Measurements from ENCODE around the gene STMND1. TPM values are rescaled to one million over a fixed set of nuclear protein-coding genes. Genes with fewer than 3 reads are reported as not detected.

The STMND1 gene
- total RNA-seq, 2 experiments from 2014 or later = not detected

DNA sequence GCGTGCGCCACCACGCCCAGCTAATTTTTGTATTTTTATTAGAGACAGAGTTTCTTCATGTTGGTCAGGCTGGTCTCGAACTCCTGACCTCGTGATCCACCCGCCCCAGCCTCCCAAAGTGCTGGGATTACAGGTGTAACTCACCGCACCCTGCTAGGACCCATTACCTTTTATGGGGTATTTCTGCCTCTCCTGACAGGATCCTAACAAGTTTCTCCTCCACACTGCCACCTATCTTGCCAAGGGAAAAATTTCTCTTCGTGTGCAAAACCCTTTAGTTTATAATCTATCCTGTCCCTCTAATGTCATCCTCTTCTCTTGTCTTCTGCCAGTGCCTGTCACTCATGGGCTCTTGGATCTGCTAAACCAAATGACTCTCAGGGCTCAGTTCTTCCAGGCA, 1.9 kb downstream of the STMND1 start:
- H3K27ac Mint-ChIP-seq = no peak overlapping the region
- ChIA-PET CTCF (no interaction called here), POLR2A (no interaction called here)
- H3K4me1 Mint-ChIP-seq = peaks cover 1% of the 10 kb centered on the region
- H3K9me3 Mint-ChIP-seq = no peaks in the 10 kb centered on the region
- H3K27me3 Mint-ChIP-seq = peaks cover 44% of the 10 kb centered on the region
- H3K36me3 Mint-ChIP-seq (ENCODE audit: low read depth) = no peaks in the 10 kb centered on the region
- no peak overlapping the region for H3K4me3 Mint-ChIP-seq
- no peak for DNase-seq

DNA sequence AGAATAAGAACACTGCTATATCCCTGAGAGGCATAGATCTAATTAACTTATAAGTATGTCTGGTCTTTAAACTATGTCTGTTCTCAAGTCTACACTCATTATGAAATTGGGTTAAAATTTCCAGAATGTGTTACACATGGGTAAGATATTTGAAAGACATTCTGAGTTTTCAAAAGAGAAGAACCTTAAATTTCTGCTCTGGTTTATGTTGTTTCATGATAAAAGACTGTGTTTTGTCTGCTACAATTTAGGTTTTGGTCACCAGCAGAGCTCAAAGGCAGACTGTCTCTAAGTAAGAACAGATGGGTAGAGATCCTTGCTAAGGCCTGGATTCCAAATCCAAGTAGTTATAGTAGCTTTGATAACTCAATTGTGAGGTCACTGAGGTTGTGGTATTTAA, 6.0 kb downstream of the STMND1 start:
- ChIA-PET CTCF (no interaction called here), POLR2A (no interaction called here)
- no peaks in the 10 kb centered on the region for H3K9me3 Mint-ChIP-seq
- no peak for DNase-seq
- no peak overlapping the region for H3K4me3 Mint-ChIP-seq
- no peaks in the 10 kb centered on the region for H3K4me1 Mint-ChIP-seq
- no peak overlapping the region for H3K27ac Mint-ChIP-seq
- peaks cover 18% of the 10 kb centered on the region for H3K27me3 Mint-ChIP-seq
- H3K36me3 Mint-ChIP-seq (ENCODE audit: low read depth) = no peaks in the 10 kb centered on the region

DNA sequence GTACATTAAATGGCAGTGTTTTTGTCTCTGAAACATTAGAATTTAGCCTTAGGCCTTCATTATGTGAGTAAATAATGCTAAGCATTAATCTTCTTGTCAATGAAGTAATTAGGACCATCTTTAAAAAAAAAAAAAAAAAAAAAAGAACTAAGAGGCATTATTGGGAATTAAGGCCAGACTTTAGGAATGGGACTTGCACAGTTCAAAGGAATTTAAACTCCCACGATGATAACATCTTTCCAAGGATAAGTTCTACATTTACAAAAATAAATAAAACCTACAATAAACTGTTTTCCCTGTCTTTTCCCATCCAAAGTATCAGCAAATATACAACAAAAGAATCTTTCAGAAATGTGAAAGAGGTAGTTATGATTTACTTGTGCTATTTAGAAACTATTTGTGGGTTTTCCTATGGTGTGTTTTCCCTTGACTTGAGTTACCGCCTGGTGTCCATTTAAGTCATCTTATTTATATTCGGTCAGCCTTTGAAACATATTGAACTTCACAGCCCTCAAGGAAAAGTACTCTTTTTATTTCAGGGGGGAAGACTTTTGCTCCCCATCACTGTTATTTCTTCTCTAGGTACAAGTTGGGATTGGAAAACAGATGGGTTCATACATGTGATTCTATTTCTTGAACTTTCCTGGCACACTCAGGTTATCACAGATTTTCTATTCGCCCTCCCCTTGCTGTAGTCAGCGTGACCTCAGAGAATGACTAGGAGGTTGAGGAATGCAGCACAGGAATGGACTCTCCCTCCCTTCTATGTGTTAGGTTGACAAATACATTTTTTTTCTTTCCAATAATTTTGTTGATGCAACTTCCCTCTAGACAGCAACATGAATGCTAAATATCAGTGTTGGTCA, 13.6 kb downstream of the STMND1 start:
- ChIA-PET CTCF (no interaction called here), POLR2A (no interaction called here)
- no peak for DNase-seq
- Mint-ChIP-seq H3K36me3 (ENCODE audit: low read depth) (no peaks in the 10 kb centered on the region), H3K4me3 (no peak overlapping the region), H3K27me3 (peaks cover 5% of the 10 kb centered on the region), H3K9me3 (no peaks in the 10 kb centered on the region), H3K27ac (no peak overlapping the region), H3K4me1 (no peaks in the 10 kb centered on the region)

DNA sequence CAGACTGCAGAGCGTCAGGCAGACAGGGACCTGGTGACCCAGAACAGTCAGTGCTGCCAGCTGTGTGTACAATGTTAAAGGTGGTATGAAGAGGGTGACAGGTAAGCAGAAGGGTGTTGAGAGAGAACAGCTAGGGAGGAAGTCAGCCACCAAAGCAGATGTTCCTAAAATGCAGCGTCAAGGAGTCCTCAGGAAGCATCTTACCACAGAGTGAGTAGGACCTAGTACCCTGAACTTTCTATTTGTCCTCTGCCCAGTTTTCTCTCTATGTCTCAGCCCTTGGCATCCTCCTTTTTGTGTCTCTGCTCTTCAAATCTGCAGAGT, 14.2 kb downstream of the STMND1 start:
- DNase-seq = no peak
- Mint-ChIP-seq H3K36me3 (ENCODE audit: low read depth) (no peaks in the 10 kb centered on the region), H3K9me3 (no peaks in the 10 kb centered on the region), H3K27ac (no peak overlapping the region), H3K27me3 (peaks cover 5% of the 10 kb centered on the region), H3K4me3 (no peak overlapping the region), H3K4me1 (no peaks in the 10 kb centered on the region)
- CTCF ChIA-PET = no interaction called here
- POLR2A ChIA-PET = no interaction called here

DNA sequence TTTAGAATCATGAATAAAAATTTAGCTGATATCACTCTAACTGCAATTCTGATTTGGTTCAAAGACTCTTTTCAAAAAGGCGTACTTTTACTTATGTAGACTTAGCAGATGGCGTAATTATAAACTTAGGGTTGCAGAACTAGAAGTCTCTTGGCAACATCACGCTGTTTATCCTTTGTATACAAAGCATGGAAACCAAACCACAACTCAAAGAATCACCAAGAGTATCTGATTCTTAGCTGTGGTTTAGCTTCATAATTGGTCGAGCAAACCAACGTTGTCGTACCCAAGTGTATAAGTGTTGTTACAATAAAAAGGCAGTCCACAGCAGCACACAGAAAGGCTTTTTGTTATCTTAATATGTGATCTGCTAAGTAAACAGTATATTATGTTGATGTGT, 18.2 kb downstream of the STMND1 start:
- CTCF ChIA-PET = no interaction called here
- Mint-ChIP-seq H3K4me1 (no peaks in the 10 kb centered on the region), H3K27me3 (peaks cover 8% of the 10 kb centered on the region), H3K36me3 (ENCODE audit: low read depth) (no peaks in the 10 kb centered on the region), H3K4me3 (no peak overlapping the region), H3K9me3 (no peaks in the 10 kb centered on the region), H3K27ac (no peak overlapping the region)
- POLR2A ChIA-PET = no interaction called here
- no peak for DNase-seq

DNA sequence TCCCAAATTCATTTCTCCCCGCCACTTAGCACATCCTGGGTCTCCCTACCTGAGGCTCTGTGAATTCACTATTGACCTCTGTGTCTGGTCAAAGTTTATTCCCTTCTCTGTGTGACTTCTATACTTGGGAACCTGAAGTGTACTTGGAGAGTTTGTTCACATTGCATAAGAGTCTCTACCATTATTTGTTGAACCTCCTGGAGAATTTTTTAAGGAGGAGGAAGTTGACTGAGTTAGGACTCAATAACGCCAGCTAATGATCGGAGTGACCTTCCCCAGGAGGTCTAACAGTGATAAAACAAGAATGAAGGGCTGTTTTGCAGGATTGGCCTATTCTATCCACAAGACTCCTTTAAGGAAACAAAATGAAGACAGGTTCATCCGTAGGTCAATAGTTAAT, 23.6 kb downstream of the STMND1 start:
- ChIA-PET CTCF (no interaction called here), POLR2A (no interaction called here)
- no peak for DNase-seq
- Mint-ChIP-seq H3K4me3 (no peak overlapping the region), H3K36me3 (ENCODE audit: low read depth) (no peaks in the 10 kb centered on the region), H3K27me3 (peaks cover 5% of the 10 kb centered on the region), H3K4me1 (no peaks in the 10 kb centered on the region), H3K9me3 (no peaks in the 10 kb centered on the region), H3K27ac (no peak overlapping the region)

DNA sequence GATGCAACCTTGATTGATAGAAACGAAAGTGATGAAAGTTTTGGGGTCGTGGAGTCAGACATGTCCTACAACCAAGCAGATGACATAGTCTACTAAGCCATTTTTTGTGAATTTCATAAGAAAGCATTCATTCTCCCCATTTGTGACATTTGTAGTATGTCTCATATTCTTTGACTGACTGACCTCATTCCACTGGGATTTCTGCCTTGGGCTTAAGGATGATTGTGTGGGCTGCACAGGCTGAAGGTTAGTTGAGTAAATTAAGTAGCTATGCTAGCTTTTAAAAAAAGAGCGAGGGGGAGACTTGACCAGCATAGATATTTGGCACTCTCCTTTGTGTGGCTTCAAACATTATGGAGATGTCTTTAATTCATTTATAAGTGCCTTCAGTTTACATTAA, 28.9 kb downstream of the STMND1 start:
- no peak overlapping the region for H3K27ac Mint-ChIP-seq
- H3K4me3 Mint-ChIP-seq = no peak overlapping the region
- ChIA-PET CTCF (no interaction called here), POLR2A (no interaction called here)
- peaks cover 8% of the 10 kb centered on the region for H3K27me3 Mint-ChIP-seq
- no peaks in the 10 kb centered on the region for H3K4me1 Mint-ChIP-seq
- H3K9me3 Mint-ChIP-seq = peaks cover 3% of the 10 kb centered on the region
- no peak for DNase-seq
- no peaks in the 10 kb centered on the region for H3K36me3 Mint-ChIP-seq (ENCODE audit: low read depth)

DNA sequence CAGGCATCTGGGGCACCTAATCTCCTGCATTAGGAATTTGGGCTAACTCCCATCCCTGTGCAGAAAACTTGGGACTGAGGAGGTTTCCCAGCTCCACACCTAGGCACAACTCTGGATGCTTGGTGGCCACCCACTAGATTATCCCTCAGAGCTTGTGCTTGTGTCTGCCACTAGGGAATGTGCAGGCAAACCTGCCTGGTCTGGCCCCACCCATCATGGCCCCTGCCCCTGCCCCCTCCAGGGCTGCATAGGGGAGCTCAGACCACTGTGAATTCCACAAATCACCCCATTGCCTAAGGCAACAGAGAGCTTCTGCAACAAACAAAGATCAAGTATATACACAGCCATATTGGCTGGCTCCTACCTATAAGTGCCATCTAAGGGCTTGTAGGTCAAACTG, 31.1 kb downstream of the STMND1 start:
- CTCF ChIA-PET = no interaction called here
- no peaks in the 10 kb centered on the region for H3K36me3 Mint-ChIP-seq (ENCODE audit: low read depth)
- POLR2A ChIA-PET = no interaction called here
- peaks cover 3% of the 10 kb centered on the region for H3K9me3 Mint-ChIP-seq
- H3K4me1 Mint-ChIP-seq = no peaks in the 10 kb centered on the region
- no peak overlapping the region for H3K27ac Mint-ChIP-seq
- DNase-seq = no peak
- peaks cover 10% of the 10 kb centered on the region for H3K27me3 Mint-ChIP-seq
- H3K4me3 Mint-ChIP-seq = no peak overlapping the region

DNA sequence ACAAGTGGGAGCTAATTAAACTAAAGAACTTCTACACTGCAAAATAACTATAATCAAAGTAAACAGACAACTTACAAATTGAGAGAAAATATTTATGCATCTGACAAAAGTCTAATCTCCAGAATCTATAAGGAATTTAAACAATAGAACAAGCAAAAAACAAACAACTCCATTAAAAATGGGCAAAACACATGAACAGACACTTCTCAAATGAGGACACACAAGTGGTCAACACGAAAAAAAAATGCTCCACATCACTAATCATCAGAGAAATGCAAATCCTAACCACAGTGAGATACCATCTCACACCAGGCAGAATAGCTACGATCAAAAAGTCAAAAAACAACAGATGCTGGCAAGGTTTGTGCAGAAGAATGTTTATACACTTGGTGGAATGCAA, 36.2 kb downstream of the STMND1 start:
- H3K9me3 Mint-ChIP-seq = peaks cover 6% of the 10 kb centered on the region

DNA sequence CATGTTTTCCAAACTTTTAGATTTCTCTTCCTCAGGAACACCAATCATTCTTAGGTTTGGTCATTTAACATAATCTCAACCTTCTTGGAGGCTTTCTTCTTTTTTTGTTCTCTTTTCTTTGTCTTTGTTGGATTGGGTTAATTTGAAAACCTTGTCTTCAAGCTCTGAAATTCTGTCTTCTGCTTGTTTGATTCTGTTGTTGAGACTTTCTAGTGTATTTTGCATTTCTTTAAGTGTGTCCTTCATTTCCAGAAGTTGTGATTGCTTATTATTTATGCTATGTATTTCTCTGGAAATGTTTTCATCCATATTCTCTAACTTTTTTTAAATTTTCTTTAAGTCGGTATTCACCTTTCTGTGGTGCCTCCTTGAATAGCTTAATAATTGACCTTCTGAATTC, 42.2 kb downstream of the STMND1 start:
- H3K4me1 Mint-ChIP-seq = no peaks in the 10 kb centered on the region
- H3K9me3 Mint-ChIP-seq = peaks cover 5% of the 10 kb centered on the region
- ChIA-PET POLR2A (no interaction called here), CTCF (no interaction called here)
- no peaks in the 10 kb centered on the region for H3K36me3 Mint-ChIP-seq (ENCODE audit: low read depth)
- no peak for DNase-seq
- no peaks in the 10 kb centered on the region for H3K27me3 Mint-ChIP-seq
- no peak overlapping the region for H3K27ac Mint-ChIP-seq
- H3K4me3 Mint-ChIP-seq = no peak overlapping the region

More for the DNA sequence above, 36.2 kb downstream of the STMND1 start:
- no peak overlapping the region for H3K4me3 Mint-ChIP-seq
- peaks cover 10% of the 10 kb centered on the region for H3K27me3 Mint-ChIP-seq
- DNase-seq = no peak
- no peaks in the 10 kb centered on the region for H3K4me1 Mint-ChIP-seq
- CTCF ChIA-PET = no interaction called here
- POLR2A ChIA-PET = no interaction called here
- no peak overlapping the region for H3K27ac Mint-ChIP-seq
- no peaks in the 10 kb centered on the region for H3K36me3 Mint-ChIP-seq (ENCODE audit: low read depth)

DNA sequence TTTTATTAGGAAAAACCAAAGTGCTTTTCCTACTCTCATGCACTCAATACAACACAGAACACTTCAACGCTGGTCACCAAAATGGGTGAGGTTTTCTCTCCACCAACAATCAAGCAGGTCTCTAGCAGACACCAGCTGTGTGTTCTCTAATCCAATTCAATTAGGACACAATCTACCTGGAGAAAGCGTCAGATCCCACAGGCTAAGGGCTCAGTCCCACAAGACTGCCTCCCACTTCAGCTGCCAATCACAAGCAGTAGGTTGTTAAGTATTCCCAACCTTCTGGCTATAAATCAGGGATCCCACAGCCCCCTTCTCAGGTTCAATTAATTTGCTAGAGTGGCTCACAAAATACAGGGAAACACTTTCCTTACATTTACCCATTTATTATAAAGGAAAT, 47.7 kb downstream of the STMND1 start:
- Mint-ChIP-seq H3K27ac (no peak overlapping the region), H3K27me3 (no peaks in the 10 kb centered on the region), H3K4me1 (no peaks in the 10 kb centered on the region), H3K4me3 (no peak overlapping the region), H3K36me3 (ENCODE audit: low read depth) (no peaks in the 10 kb centered on the region), H3K9me3 (peaks cover 5% of the 10 kb centered on the region)
- DNase-seq = no peak
- ChIA-PET CTCF (no interaction called here), POLR2A (no interaction called here)

DNA sequence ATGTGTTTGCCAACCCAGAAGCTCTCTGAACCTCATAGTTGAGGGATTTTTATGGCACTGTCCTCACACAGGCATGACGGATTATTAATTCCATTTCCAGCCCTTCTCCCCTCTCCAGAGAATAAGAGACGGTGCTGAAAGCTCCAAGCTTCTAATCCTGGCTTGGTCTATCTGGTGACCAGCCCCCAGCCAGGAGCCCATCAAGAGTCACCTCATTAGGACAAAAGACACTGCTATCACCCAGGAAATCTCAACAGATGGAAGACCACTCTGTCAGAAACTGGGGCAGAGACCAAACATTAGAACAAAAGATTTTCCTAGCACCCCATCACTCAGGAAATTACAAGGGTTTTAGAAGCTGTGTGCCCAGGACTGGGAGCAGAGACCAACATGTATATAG, 48.2 kb downstream of the STMND1 start:
- no peak overlapping the region for H3K4me3 Mint-ChIP-seq
- H3K27ac Mint-ChIP-seq = no peak overlapping the region
- CTCF ChIA-PET = no interaction called here
- no peaks in the 10 kb centered on the region for H3K27me3 Mint-ChIP-seq
- H3K9me3 Mint-ChIP-seq = peaks cover 4% of the 10 kb centered on the region
- no peak for DNase-seq
- POLR2A ChIA-PET = interaction anchor here (0.6 kb wide), 1 partner anchor 102 kb away, joined by 3 read pairs; no protein-coding TSS in a partner anchor
- H3K4me1 Mint-ChIP-seq = no peaks in the 10 kb centered on the region
- H3K36me3 Mint-ChIP-seq (ENCODE audit: low read depth) = no peaks in the 10 kb centered on the region

DNA sequence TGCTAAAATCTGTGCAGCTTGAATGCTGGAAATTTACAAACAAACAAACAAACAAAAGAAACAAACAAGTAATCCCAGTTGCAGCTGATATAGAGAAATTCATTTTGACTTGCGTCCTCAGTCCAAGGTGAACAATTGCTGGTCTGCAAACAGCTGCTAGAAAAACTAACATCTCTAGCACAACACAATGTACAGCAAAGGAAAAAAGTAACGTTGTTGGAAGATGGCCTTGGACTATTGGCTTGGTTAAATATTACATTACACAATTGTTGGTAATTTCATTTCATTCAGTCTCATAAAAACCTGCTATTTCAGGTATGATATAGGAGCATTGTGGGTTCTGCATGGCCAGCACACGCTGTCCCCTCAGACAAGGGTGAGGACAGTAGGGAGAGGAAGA, 50.0 kb downstream of the STMND1 start:
- no peak overlapping the region for H3K4me3 Mint-ChIP-seq
- peaks cover 4% of the 10 kb centered on the region for H3K9me3 Mint-ChIP-seq
- no peak for DNase-seq
- no peaks in the 10 kb centered on the region for H3K27me3 Mint-ChIP-seq
- no peaks in the 10 kb centered on the region for H3K4me1 Mint-ChIP-seq
- ChIA-PET POLR2A (no interaction called here), CTCF (no interaction called here)
- no peaks in the 10 kb centered on the region for H3K36me3 Mint-ChIP-seq (ENCODE audit: low read depth)
- no peak overlapping the region for H3K27ac Mint-ChIP-seq

DNA sequence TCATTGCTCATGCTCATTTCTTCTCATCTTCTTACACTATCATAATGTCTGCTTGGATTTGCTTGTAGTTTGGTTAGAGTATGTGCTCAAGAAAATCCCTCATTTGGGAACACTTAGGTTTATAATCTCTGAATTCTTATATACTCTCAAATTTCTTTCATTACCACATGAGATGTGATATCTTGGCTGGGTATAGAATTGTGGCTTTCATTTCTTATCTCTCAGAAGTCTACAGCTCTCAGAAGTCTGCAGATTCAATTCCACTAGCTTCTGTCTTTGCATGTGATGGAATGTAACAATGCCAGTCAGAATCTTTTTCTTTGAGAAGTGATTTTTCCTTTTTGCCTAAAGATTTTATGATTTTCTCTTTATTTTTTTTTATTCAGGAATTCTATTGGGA, 50.9 kb downstream of the STMND1 start:
- no peak overlapping the region for H3K27ac Mint-ChIP-seq
- no peaks in the 10 kb centered on the region for H3K4me1 Mint-ChIP-seq
- POLR2A ChIA-PET = no interaction called here
- peaks cover 4% of the 10 kb centered on the region for H3K9me3 Mint-ChIP-seq
- H3K4me3 Mint-ChIP-seq = no peak overlapping the region
- CTCF ChIA-PET = no interaction called here
- no peaks in the 10 kb centered on the region for H3K36me3 Mint-ChIP-seq (ENCODE audit: low read depth)
- H3K27me3 Mint-ChIP-seq = no peaks in the 10 kb centered on the region
- DNase-seq = no peak
